Liver (tissue), 9 donors: ENCODE results near the gene NEK6. TPM values are rescaled to one million over a fixed set of nuclear protein-coding genes. Genes with fewer than 3 reads are reported as not detected.

ENCODE experiments used
- DNase-seq: peaks from one replicate; pipeline ENCODE4 v3.0.0-alpha.2; 2017; ENCODE audit warnings: low spot score
- H3K27ac ChIP-seq, 2 donors: one replicate each; pipeline ENCODE4 v1.7.0; 2013; ENCODE audit warnings: inconsistent platforms in 2 of 2, low read length in 2 of 2, control low read depth in 1 of 2, low read depth in 1 of 2, mild to moderate bottlenecking in 1 of 2
- H3K27me3 ChIP-seq, 4 donors: one replicate each; pipeline versions ENCODE4 v1.6.1 to v1.7.0; 2013; ENCODE audit warnings: low read length in 3 of 4, inconsistent platforms in 1 of 4, mild to moderate bottlenecking in 1 of 4, moderate library complexity in 1 of 4; ENCODE audit not compliant: control insufficient read depth in 4 of 4, insufficient read depth in 4 of 4
- H3K36me3 ChIP-seq, 4 donors: one replicate each; pipeline versions ENCODE4 v1.6.1 to v1.7.0; 2013; ENCODE audit warnings: low read length in 3 of 4, mild to moderate bottlenecking in 3 of 4, low read depth in 1 of 4, moderate library complexity in 1 of 4; ENCODE audit not compliant: control insufficient read depth in 4 of 4, insufficient read depth in 3 of 4
- H3K4me1 ChIP-seq, 4 donors: one replicate each; pipeline versions ENCODE4 v1.6.1 to v1.7.0; 2013; ENCODE audit warnings: low read length in 3 of 4, mild to moderate bottlenecking in 3 of 4, moderate library complexity in 1 of 4; ENCODE audit not compliant: control insufficient read depth in 4 of 4, insufficient read depth in 4 of 4
- H3K4me3 ChIP-seq, 3 donors: one replicate each; pipeline versions ENCODE4 v1.6.1 to v1.7.0; 2013; ENCODE audit warnings: low read length in 3 of 3, control low read depth in 1 of 3, low read depth in 1 of 3, mild to moderate bottlenecking in 1 of 3
- H3K9ac ChIP-seq, 2 donors: one replicate each; pipeline ENCODE4 v1.7.0; 2013; ENCODE audit warnings: low read length in 2 of 2, mild to moderate bottlenecking in 2 of 2, moderate library complexity in 2 of 2, control low read depth in 1 of 2, low read depth in 1 of 2
- H3K9me3 ChIP-seq, 4 donors: one replicate each; pipeline versions ENCODE4 v1.6.1 to v1.7.0; 2013; ENCODE audit warnings: low read length in 3 of 4; ENCODE audit not compliant: control insufficient read depth in 4 of 4
- ATF3 ChIP-seq: IDR thresholded peaks from 2 replicates; pipeline ENCODE4 v1.6.1; 2016; ENCODE audit warnings: antibody characterized with exemption
- EGR1 ChIP-seq, 2 donors: IDR thresholded peaks; 2 replicates each; pipeline ENCODE4 v1.6.1; 2016 to 2018; ENCODE audit warnings: antibody characterized with exemption in 2 of 2, low read depth in 2 of 2
- FOXA2 ChIP-seq: IDR thresholded peaks from 2 replicates; pipeline ENCODE4 v1.6.1; 2016; ENCODE audit warnings: antibody characterized with exemption
- GABPA ChIP-seq, 2 donors: IDR thresholded peaks in 1 of 2; conservative IDR thresholded peaks in 1 of 2; 2 replicates each; pipeline ENCODE4 v1.6.1; 2016; ENCODE audit warnings: antibody characterized with exemption in 2 of 2, mild to moderate bottlenecking in 1 of 2, moderate library complexity in 1 of 2
- HNF4A ChIP-seq, 2 donors: conservative IDR thresholded peaks; 2 replicates each; pipeline ENCODE4 v1.6.1; 2016; ENCODE audit warnings: antibody characterized with exemption in 2 of 2, mild to moderate bottlenecking in 2 of 2
- HNF4G ChIP-seq: IDR thresholded peaks from 2 replicates; pipeline ENCODE4 v1.6.1; 2016; ENCODE audit warnings: antibody characterized with exemption
- JUND ChIP-seq, 2 donors: IDR thresholded peaks; 2 replicates each; pipeline ENCODE4 v1.6.1; 2016; ENCODE audit warnings: antibody characterized with exemption in 2 of 2
- MAX ChIP-seq: IDR thresholded peaks from 2 replicates; pipeline ENCODE4 v1.6.1; 2016; ENCODE audit warnings: antibody characterized with exemption
- NR2F2 ChIP-seq: IDR thresholded peaks from 2 replicates; pipeline ENCODE4 v1.6.1; 2016; ENCODE audit warnings: antibody characterized with exemption
- RAD21 ChIP-seq, 2 donors: IDR thresholded peaks; 2 replicates each; pipeline ENCODE4 v1.6.1; 2016; ENCODE audit warnings: antibody characterized with exemption in 2 of 2, mild to moderate bottlenecking in 2 of 2
- REST ChIP-seq: IDR thresholded peaks from 2 replicates; pipeline ENCODE4 v1.6.1; 2016; ENCODE audit warnings: antibody characterized with exemption, mild to moderate bottlenecking
- RXRA ChIP-seq, 2 donors: IDR thresholded peaks; 2 replicates each; pipeline ENCODE4 v1.6.1; 2017 to 2018; ENCODE audit warnings: antibody characterized with exemption in 2 of 2, mild to moderate bottlenecking in 1 of 2
- SP1 ChIP-seq: IDR thresholded peaks from 2 replicates; pipeline ENCODE4 v1.6.1; 2018; ENCODE audit warnings: antibody characterized with exemption, mild to moderate bottlenecking
- TAF1 ChIP-seq: conservative IDR thresholded peaks from 2 replicates; pipeline ENCODE4 v1.6.1; 2016; ENCODE audit warnings: antibody characterized with exemption, mild to moderate bottlenecking
- YY1 ChIP-seq: IDR thresholded peaks from 2 replicates; pipeline ENCODE4 v1.6.1; 2016; ENCODE audit warnings: antibody characterized with exemption, mild to moderate bottlenecking
- WGBS: extraction: QIAGEN DNeasy Blood & Tissue Kit; methylation state at CpG from one replicate; pipeline ENCODE4 v1.1.7; 2013; 5-methylcytosine and 5-hydroxymethylcytosine counted together
- polyA plus RNA-seq, 2 donors: library from polyadenylated mRNA; stranded (reverse) in 1 of 2; unstranded in 1 of 2; fragments of 200-250 nt in 1 of 2; fragments of >200 nt in 1 of 2; fragmentation: Nextera tagmentation in 1 of 2; extraction: Ambion mirVana in 1 of 2; gene quantifications; one replicate each; pipeline versions ENCODE4 v1.2.1 to v1.2.3, GENCODE V29; 2013 to 2015
- total RNA-seq, 2 donors: library from RNA; depleted of rRNA; stranded (reverse); fragments of >200 nt; gene quantifications; one replicate each; pipeline ENCODE4 v1.2.3, GENCODE V29; 2014
- TF ChIP-seq, protein P1 (sequence below): fragments of 150-350 bp; IDR thresholded peaks from 2 replicates; pipeline ENCODE4 v1.5.1; 2017; ENCODE audit warnings: improper control_type of control experiment, low read depth, low read length; ENCODE audit not compliant: missing input control
- TF ChIP-seq, protein P2 (sequence below): IDR thresholded peaks from 2 replicates; pipeline ENCODE4 v1.6.1; 2016; ENCODE audit warnings: antibody characterized with exemption
- donor health status: healthy.
- donor health status: healthy.
- donor health status: healthy.
- donor health status: healthy.
- donor health status: healthy.

The NEK6 gene
- total and polyA plus RNA-seq, 4 donors, result 32.5 to 49.7 (median 42.5) TPM

DNA sequence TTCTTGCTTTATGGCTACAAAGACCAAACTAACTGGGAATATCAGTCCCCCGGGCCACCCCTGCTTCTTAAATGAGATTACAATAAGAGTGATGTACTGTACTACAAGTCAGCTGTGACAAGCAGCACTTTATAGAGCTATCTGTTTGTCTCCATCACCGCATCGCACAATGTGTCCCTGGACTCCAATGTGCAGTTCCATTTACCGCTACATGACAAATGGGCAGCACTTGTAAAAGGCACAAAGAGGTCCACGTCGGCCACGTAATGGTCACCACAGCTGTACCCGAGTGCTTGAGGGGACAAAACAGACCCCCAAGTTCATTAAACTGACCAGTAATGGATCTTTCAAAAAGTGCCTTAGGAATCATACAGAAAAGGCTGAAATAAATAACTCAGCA is 103.4 kb downstream of the NEK6 start:
- Histone ChIP-seq H3K4me1 (peaks cover 5 to 33% (median 19%) of the 10 kb centered on the region in 4 donors), H3K36me3 (peaks cover 0 to 6% (median 0%) of the 10 kb centered on the region in 4 donors), H3K27ac (no peak overlapping the region), H3K27me3 (no peaks in the 10 kb centered on the region), H3K9ac (no peak overlapping the region), H3K4me3 (no peak overlapping the region), H3K9me3 (no peaks in the 10 kb centered on the region)
- DNase-seq, result no peak
- TF ChIP-seq ATF3, result no peak
- TF ChIP-seq, protein P1, sequence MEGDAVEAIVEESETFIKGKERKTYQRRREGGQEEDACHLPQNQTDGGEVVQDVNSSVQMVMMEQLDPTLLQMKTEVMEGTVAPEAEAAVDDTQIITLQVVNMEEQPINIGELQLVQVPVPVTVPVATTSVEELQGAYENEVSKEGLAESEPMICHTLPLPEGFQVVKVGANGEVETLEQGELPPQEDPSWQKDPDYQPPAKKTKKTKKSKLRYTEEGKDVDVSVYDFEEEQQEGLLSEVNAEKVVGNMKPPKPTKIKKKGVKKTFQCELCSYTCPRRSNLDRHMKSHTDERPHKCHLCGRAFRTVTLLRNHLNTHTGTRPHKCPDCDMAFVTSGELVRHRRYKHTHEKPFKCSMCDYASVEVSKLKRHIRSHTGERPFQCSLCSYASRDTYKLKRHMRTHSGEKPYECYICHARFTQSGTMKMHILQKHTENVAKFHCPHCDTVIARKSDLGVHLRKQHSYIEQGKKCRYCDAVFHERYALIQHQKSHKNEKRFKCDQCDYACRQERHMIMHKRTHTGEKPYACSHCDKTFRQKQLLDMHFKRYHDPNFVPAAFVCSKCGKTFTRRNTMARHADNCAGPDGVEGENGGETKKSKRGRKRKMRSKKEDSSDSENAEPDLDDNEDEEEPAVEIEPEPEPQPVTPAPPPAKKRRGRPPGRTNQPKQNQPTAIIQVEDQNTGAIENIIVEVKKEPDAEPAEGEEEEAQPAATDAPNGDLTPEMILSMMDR, result no peak
- TF ChIP-seq HNF4G, result no peak
- no peak for TF ChIP-seq FOXA2
- no peak for TF ChIP-seq GABPA (IDR thresholded peaks at IDR 0.05 in 1 of 2, conservative IDR thresholded peaks at IDR 0.05 in 1 of 2)
- TF ChIP-seq TAF1, result no peak
- TF ChIP-seq, protein P2, sequence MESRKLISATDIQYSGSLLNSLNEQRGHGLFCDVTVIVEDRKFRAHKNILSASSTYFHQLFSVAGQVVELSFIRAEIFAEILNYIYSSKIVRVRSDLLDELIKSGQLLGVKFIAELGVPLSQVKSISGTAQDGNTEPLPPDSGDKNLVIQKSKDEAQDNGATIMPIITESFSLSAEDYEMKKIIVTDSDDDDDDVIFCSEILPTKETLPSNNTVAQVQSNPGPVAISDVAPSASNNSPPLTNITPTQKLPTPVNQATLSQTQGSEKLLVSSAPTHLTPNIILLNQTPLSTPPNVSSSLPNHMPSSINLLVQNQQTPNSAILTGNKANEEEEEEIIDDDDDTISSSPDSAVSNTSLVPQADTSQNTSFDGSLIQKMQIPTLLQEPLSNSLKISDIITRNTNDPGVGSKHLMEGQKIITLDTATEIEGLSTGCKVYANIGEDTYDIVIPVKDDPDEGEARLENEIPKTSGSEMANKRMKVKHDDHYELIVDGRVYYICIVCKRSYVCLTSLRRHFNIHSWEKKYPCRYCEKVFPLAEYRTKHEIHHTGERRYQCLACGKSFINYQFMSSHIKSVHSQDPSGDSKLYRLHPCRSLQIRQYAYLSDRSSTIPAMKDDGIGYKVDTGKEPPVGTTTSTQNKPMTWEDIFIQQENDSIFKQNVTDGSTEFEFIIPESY, result no peak
- no peak for TF ChIP-seq JUND (IDR thresholded peaks at IDR 0.05)
- no peak for TF ChIP-seq REST
- no peak for TF ChIP-seq SP1
- no peak for TF ChIP-seq EGR1 (IDR thresholded peaks at IDR 0.05; ENCODE audit: low read depth in 2 of 2)
- TF ChIP-seq HNF4A (conservative IDR thresholded peaks at IDR 0.05), result no peak
- TF ChIP-seq YY1, result no peak
- no peak for TF ChIP-seq RXRA (IDR thresholded peaks at IDR 0.05)
- no peak for TF ChIP-seq NR2F2
- no peak for TF ChIP-seq RAD21 (IDR thresholded peaks at IDR 0.05)
- TF ChIP-seq MAX, result no peak
- WGBS, result 95% methylated on average over 8 of the region's 8 CpGs
